ENCODE measurements around the gene FLNA. TPM values are rescaled to one million over a fixed set of nuclear protein-coding genes. Genes with fewer than 3 reads are reported as not detected.

FLNA gene
- total RNA-seq, 1 experiment from 2014 or later = 920 TPM

- TF ChIP-seq REST (IDR thresholded peaks at IDR 0.05; ENCODE audit: insufficient read depth in 1 of 2, low read depth in 2 of 2, low read length in 1 of 2) (no peak), TCF7L2 (IDR thresholded peaks at IDR 0.05; ENCODE audit: low read depth, low read length) (no peak), CTCF (IDR thresholded peaks at IDR 0.05) (no peak), POLR2AphosphoS5 (IDR thresholded peaks at IDR 0.05; ENCODE audit: low read depth, low read length) (no peak), SIN3A (IDR thresholded peaks at IDR 0.05; ENCODE audit: borderline replicate concordance, insufficient read depth, low read depth, low read length) (no peak)
- Histone ChIP-seq H3K9me3 (ENCODE audit: control insufficient read depth, insufficient read depth, low read depth, low read length) (no peaks in the 10 kb centered on the region), H3K4me1 (ENCODE audit: control insufficient read depth, insufficient read depth, low read length) (peaks cover 9% of the 10 kb centered on the region), H3K4me3 (ENCODE audit: low read depth in 2 of 2, low read length in 2 of 2) (no peak overlapping the region), H3K27ac (ENCODE audit: low read length) (no peak overlapping the region), H3K36me3 (ENCODE audit: control insufficient read depth, insufficient read depth, low read length) (no peaks in the 10 kb centered on the region), H3K27me3 (ENCODE audit: control insufficient read depth, insufficient read depth, low read length) (no peaks in the 10 kb centered on the region)
- intact Hi-C loops (cut with micrococcal nuclease; ENCODE audit: unreplicated experiment) (no loop called here), in situ Hi-C loops (cut with HindIII; ENCODE audit: low pct_unique_long_range_greater_than_20kb, low sequenced_read_pairs) (no loop called here)
- CTCF ChIA-PET = no interaction called here
- no peak for ATAC-seq
- no TSS peak for BruUV-seq (replicated peaks)
- no peak for DNase-seq (ENCODE audit: low read depth, low spot score)
- POLR2A ChIA-PET = interaction anchor here (0.7 kb wide), 2 partner anchors 72 to 122 kb away, joined by 4 to 7 read pairs; no protein-coding TSS in a partner anchor
Measured at GRCh38 chrX:154417157-154417556, 42.7 kb upstream of the FLNA start.

- Histone ChIP-seq H3K27ac (ENCODE audit: low read length) (no peak overlapping the region), H3K4me1 (ENCODE audit: control insufficient read depth, insufficient read depth, low read length) (peaks cover 26% of the 10 kb centered on the region), H3K9me3 (ENCODE audit: control insufficient read depth, insufficient read depth, low read depth, low read length) (no peaks in the 10 kb centered on the region), H3K27me3 (ENCODE audit: control insufficient read depth, insufficient read depth, low read length) (no peaks in the 10 kb centered on the region), H3K36me3 (ENCODE audit: control insufficient read depth, insufficient read depth, low read length) (no peaks in the 10 kb centered on the region), H3K4me3 (ENCODE audit: low read depth in 2 of 2, low read length in 2 of 2) (no peak overlapping the region)
- DNase-seq (ENCODE audit: low read depth, low spot score) = no peak
- intact Hi-C loops (cut with micrococcal nuclease; ENCODE audit: unreplicated experiment) (no loop called here), in situ Hi-C loops (cut with HindIII; ENCODE audit: low pct_unique_long_range_greater_than_20kb, low sequenced_read_pairs) (no loop called here)
- no TSS peak for BruUV-seq (replicated peaks)
- POLR2A ChIA-PET = no interaction called here
- CTCF ChIA-PET = no interaction called here
- no peak for ATAC-seq
- TF ChIP-seq POLR2AphosphoS5 (IDR thresholded peaks at IDR 0.05; ENCODE audit: low read depth, low read length) = no peak
- TF ChIP-seq REST (IDR thresholded peaks at IDR 0.05; ENCODE audit: insufficient read depth in 1 of 2, low read depth in 2 of 2, low read length in 1 of 2) = no peak
- TF ChIP-seq TCF7L2 (IDR thresholded peaks at IDR 0.05; ENCODE audit: low read depth, low read length) = no peak
- TF ChIP-seq SIN3A (IDR thresholded peaks at IDR 0.05; ENCODE audit: borderline replicate concordance, insufficient read depth, low read depth, low read length) = no peak
- no peak for TF ChIP-seq CTCF (IDR thresholded peaks at IDR 0.05)
Measured at GRCh38 chrX:154413142-154413541, 38.7 kb upstream of the FLNA start.
